CD4-positive, alpha-beta T cell treated with Interleukin-10 for 1 hour (primary cell): ENCODE results near the gene SLC12A3.

Experiments used
- DNase-seq: peaks from one replicate; pipeline ENCODE4 v3.0.0-alpha.2; 2020

SLC12A3 gene

DNA sequence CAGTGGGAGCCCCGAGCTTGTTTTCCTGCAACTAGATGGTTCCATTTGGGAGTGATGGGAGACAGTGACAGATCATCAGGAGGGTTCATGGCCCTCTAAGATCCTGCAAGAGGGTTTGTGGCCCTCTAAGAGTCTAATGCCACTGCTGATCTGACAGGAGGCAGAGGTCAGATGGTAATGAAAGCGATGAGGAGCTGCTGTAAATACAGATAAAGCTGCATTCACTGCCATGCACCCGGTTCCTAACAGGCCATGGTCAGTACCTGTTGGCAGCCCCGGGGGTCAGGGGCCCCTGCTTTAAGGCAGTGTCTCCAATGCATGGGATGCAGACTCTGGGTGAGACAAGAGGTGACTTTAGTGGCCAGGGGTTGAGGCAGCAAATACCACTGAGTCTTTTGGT lies 30.8 kb downstream of the SLC12A3 start:
- no peak for DNase-seq

DNA sequence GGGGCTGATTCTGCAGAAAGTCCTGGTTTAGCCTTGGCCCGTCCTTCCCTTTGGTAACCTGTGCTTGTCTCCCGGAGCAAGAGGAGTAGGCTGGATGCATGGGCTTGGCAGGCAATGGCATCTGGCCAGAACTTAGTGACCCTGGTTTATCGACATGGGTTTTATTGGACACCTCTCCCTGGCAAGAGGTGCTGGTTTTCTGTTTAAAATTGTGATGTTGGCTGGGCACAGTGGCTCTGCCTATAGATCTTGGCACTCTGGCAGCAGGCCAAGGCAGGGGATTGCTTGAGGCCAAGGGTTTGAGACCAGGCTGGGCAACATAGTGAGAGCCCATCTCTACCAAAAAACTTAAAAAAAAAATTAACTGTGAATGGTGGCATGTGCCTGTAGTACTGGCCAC lies 31.2 kb downstream of the SLC12A3 start:
- DNase-seq: no peak

DNA sequence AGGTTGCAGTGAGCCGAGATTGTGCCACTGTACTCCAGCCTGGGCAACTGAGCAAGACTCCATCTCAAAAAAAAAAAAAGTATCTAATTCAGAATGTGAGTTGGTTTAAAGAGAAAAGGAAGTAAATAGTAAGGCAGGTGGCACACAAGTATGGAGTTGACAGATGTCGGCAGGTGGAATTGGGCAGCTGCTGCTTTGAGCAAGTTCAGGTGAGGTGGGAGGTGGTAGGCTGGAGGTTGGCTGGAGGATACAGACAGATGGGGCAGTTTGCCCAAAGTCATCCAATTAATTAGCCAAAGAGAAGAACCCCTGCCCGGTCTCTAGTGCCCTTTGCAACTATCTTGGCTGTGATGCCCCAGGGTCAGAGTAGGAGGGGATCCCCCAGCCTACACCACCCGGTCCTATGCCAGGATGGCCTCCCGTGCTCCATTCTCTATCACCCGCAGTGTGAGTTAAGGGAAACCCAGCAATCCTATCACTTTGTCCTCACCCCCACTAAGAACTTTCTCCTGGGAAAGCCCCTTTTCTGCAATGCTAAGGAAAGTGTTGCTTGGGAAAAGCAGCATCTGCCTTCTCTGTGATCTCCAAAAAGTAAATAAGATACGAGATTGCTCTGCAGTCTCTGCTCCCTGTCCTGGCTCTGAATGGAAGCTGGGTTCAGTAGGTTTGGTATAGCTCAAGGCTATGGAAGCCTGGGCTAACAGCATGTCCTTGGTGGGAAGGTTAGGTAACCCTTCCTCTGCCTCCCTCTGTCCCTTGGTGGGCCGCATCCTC lies 32.2 kb downstream of the SLC12A3 start:
- DNase-seq: no peak

DNA sequence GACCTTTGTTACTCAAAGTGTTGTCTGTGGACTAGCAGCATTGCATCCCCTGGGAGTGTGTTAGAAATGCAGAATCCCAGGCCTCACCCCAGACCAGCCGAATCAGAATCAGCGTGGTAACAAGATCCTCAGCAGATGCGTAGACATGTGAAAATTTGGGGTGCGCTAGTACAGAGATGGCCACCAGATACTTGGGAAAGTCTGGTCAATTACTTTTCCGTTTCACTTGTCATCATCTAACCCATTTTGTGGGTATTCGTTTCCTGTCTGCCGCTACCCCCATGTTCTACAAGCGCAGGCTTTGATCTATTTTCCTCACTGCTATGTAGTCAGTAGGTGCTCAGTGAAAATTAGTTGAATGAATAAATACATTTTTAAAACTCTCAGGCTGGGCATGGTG lies 33.8 kb downstream of the SLC12A3 start:
- DNase-seq: peak; percentile 20

DNA sequence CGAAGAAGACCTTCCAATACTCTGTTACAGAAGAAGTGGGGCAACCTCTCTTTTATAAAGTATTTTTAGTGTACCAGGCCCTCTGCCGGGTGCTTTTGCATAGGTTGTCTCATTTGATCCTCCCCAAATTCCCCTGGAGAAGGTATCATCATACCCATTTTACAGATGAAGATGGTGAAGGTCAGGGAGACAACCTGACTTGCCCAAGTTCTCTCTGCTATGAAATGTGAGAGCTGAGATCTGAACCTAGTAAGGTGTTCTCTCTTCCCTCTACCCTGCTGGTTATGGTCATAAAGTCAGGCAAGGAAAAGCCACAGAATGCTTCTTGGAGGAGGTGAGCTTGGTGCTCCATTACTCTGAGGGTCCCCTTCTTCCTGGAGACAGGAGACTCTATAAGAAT lies 38.9 kb downstream of the SLC12A3 start:
- no peak for DNase-seq

DNA sequence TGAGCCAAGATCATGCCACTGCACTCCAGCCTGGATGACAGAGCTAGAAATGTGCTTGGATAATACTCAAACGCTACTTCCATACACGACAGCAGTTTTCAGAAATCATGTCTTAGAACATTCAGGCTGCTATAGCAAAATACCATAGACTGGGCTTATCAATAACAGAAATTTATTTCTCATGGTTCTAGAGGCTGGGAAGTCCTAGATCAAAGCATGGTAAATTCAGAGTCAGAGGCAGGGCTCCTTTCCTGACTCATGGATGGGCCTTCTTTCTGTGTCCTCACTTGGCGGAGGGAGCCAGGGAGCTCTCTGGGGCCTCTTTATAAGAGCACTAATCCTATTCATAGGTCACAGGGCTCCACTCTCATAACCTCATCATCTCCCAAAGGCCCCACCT lies 42.4 kb downstream of the SLC12A3 start:
- no peak for DNase-seq

DNA sequence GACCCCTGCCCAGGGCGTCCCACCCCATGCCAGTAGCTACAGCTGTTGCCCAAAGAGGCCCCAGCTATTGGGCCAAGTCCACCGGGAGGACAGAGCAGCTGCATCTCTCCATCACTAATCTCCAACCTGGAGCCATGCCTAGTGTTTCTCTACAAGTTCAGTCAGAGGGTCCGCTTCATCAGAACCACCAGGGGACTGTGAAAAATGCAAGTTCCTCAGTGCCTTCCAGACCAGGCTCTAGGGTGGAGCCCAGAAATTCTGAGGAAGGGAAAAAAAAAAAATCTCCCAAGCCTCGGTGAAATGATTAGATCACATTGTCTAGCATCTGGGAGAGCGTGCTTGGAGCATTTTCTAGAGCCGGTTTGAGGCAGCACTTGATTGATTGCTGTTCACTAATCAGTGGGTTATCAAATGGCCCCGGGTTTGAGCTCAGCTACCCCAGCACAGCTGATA lies 44.5 kb downstream of the SLC12A3 start:
- no peak for DNase-seq

DNA sequence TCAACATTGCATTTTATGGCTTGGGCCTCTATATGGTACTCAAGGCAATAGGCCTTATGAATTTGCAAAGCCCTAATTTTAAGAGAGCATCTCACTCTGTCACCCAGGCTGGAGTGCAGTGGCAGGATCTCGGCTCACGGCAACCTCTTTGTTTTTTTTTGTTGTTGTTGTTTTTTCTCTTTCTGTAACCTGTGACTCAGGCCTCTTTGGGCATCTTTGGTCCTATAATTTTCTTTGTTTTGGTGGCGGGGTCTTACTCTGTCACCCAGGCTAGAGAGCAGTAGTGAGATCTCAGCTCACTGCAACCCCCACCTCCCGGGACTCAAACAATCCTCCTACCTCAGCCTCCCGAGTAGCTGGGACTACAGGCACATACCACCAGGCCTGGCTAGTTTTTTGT lies 45.1 kb downstream of the SLC12A3 start:
- DNase-seq: no peak

DNA sequence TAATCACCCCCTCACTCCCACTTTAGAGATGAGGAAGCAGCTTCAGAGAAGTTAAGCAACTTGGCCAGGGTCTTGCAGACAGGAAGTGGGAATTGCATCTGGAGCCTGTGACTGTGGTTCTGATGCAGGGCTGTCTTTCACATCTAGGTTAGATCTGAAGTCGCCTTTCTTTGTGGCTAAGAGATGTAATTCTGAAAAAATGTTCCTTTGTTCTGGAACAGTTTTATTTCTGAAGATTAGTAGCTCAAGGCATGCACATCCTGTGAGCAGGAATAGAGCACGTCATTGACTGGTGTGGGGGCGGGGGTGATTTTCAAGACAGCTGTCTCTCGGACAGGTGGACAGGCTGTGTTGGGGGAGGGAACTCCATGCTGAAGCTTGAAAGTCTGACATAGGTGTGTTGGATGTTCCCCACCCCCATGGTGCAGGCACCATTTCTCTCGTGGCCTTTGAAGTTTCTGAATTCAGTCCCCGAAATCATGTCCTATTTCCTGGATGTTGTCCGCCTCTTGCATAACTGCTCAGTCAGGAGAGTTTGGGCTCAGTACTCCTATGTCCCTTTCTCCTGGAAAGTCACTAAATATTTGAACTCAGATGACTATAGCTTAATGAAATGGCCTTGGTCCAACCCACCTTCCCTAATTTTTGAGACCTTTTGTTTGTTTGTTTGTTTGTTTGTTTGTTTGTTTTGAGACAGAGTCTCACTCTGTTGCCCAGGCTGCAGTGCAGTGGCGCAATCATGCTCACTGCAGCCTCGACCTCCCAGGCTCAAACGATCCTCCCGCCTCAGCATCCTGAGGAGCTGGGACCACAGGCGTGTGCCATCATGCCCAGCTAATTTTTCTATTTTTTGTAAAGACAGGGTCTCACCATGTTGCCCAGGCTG lies 45.9 kb downstream of the SLC12A3 start:
- no peak for DNase-seq

DNA sequence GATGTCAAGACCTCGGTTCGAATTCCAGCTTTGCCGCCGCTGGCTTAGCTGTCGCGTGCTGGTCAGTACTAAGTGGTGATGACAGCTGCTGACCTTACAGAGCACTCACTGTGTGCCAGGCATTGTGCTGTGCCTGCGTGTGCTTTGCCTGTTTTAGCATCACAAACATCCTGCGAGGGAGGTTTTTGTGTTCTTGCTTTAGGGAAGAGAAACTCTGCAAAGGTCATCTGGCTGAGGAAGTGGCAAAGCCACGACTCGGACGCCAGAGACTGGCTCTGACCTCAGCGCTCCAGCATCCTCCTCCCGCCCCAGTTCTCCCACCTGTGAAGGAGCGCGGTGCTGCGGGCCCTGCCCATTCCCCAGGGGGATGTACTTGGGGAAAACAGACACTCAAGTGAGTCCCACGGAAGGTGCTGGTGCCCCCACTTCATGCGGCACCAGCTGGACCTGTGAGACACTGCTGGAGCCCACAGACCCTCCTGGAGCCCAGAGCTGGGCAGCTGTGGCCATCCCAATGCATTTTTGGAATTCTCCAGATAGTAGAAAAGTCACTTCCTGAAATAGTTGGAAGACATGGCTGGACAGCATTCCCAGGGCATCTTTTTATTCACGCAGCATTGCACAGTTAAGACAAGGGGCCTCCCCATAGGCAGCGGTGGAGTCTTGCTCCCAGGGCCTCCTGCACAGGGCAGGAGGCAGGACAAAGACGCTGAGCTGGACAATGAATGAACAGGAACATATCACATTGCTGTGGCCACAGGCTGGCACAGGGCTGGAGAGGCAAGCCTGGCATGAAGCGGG lies 47.0 kb downstream of the SLC12A3 start:
- DNase-seq: no peak

DNA sequence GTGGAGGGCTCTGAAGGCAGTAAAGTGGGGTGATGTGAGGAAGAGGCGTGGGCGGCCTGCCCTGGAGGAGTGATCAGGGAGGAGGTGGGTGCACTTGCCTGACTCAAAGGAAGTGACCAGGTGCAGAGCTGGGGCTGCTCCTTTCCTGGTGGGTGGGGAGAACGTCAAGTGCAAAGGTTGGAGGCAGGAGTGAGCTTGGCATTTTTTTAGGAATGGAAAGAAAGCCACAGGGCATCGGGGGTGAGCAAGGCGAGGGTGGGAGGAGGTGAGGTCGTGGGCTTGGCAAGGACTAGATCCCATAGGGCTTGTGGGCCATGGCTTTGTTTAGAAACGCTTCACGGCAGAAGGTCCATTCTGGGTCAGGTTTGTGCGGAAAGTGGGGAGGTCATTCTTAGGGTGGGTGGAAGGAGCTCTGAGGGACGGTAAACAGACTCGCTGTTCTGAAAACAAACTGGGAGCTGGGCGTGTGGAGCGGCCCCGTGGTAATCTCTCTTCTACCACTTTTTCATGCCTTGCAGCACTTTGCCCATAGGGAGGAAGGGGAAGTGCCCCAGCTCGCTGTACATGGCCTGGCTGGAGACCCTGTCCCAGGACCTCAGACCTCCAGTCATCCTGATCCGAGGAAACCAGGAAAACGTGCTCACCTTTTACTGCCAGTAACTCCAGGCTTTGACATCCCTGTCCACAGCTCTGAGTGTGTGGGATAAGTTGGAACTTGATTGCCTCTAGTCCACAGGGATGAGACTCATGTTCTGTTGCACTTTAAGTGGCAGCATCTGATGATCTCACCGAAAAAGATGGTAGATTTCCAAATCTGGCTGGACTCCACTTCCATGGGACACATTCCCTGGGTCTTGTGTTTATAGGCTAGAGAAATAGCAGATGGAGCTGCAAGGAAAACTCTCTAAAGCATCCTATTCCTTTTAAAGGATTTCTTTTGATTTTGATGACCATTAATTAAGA lies 48.0 kb downstream of the SLC12A3 start:
- DNase-seq: no peak

DNA sequence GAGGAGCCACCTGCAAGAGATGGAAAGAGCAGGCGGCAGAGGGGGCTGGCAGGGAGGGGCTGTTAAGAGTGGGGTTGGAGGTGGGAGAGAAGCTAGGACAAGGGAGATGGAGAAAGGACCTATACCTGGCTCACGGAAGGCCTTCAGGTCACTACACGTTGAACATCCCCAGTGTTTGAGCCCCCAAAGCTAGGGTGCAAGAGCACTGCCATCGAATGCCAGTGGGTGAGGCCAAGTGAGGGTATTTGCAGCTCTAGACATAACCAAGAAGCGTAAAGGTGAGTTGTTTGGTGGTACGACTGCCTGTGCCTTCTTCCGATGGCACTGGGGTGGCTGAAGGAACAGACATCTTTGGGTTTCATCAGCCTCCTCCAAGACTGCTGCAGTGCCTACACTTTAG lies 49.9 kb downstream of the SLC12A3 start:
- no peak for DNase-seq

DNA sequence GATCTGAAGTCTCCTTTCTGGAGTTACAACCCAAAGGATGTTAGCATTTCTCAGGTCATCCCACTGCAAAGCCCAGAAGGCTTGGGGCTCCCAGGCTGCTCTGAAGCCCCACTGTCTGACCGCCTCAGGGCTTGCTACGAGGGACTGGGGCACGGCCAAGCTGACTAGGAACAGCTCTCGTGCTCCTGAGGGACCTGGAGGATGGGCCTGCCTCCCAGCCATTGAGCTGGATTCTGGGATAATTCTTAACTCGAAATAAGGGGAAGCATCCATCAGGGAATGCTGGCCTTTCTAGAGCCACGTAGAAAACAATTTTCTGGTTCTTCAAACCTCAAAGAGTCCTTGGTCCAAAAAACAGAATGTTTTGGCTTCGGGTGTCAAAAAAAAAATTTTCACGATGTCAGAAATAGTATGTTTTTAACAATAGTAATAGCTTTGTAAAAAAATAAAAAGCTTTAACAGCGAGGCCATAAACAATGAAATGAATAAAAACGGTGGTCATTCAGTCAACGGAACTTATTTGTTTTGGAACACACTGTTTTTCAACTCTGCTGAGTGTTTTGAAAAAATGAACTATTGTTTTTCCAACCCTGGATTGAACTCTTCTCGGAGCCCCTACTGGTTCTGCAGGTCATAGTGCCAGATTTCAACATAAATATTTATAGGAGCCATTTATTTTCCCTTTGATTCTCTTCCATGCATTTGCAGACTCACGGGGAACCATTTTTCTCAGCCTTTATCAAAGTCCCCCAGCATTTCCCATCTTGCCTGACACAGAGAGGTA lies 50.5 kb downstream of the SLC12A3 start:
- no peak for DNase-seq

DNA sequence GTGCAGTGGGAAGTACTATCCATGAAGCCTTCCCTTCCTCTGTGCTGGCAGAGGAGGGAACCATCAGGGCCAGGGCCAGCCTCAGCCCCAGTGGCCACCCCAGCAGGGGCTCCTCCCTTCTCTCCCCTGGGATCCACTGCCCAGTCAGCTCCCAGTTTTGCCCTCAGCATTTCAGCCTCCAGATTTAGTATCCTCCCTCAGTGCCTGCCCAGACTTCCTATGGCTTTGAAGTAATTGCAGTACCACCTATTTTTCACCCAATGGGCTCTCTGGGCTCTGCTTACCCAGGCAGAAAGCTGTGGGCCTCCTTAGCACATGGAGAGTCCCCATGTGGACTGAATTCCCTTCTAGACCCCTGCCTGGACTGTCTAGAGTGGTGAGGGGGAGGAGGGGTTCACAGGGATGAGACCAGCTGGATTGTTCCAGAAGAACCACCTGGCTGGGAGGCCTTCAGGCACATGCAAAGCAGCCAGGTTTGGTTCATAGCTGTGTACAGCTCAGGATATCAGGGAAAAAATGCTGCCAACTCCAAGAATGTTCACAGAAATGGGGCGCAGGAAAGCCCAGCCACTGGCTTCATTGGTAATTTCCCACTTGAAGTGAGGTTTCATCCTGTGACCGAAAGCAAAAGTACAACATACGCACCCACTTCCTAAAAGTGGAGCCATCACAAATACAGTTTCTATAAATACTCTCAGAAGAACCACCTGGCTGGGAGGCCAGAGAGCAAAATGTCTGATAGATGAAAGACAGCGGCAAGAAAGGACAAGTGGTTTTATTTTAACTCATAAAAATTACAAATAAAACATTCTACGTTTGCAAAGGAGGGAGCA lies 51.8 kb downstream of the SLC12A3 start:
- peak; percentile 61 for DNase-seq

DNA sequence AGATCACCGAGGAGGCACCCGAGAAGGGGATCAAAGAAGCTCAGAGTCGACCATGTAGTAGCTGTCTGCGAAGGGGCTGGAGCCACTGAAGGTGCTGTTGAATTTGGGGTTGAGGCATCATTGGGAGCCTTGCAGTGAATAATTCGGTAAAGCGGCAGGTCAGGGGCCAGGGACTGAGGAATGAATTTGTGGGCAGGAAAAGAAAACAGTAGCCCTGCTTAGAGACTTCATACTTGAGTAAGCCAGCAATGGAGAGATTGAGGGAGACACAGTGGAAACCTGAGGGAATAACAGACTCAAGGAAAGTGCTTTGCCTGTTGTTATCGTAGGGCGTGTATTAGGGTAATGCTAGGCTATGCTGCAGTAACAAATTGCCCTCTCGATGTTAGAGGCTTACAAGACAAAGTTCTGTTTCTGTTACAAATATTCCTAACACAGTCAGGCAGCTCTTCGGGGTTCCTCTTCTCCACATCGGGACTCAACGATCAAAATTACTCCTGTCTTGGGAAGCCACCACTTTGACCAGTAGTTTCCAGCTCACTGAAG lies 53.5 kb downstream of the SLC12A3 start:
- DNase-seq: no peak

DNA sequence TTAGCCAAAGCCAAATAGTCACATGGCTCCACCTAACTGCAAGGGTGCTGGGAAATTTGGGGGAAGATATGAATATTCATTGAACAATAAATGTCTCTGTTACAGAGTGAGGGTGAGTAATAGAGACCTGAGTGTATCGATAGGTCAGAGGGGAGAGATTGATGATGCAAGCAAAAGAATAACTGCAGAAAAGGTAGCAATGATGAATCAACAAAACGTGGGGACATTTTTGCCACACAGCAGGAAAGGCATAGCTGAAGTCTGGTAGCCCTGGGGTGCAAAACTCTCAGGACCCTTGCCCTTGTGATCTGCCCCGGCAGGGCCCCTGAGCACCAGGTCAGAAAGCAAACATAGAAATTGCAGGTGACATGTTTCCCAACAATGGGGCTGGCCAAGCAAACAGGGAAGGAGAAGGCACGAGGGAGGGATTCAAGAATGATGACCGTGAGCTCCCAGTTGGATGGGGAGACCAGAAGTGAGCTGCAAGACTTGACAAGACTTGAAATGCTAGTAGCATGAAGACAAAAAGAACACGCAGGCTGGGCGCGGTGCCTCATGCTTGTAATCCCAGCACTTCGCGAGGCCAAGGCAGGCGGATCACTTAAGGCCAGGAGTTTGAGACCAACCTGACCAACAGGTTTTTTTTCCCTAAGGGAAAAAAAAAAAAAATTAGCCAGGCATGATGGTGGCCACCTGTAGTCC lies 54.2 kb downstream of the SLC12A3 start:
- DNase-seq: no peak

DNA sequence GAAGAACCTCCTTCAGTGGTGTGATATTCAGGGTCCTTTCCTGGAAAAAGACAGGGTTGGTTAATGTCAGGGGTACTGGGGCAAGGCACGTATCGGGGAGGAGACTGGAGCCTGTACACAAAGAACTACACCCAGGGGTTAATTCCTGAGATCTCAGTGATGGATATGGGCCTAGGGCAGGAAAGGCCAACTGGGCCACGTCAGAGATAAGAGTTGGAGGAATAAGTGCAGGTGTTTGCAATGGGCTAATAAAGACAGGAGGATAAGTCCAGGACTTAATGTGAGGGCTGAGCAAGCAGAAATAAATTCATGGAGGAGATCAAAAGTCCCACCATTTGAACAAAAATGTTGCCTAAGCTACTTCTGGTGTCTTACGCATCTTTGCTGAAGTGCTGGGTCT lies 56.6 kb downstream of the SLC12A3 start:
- DNase-seq: no peak

DNA sequence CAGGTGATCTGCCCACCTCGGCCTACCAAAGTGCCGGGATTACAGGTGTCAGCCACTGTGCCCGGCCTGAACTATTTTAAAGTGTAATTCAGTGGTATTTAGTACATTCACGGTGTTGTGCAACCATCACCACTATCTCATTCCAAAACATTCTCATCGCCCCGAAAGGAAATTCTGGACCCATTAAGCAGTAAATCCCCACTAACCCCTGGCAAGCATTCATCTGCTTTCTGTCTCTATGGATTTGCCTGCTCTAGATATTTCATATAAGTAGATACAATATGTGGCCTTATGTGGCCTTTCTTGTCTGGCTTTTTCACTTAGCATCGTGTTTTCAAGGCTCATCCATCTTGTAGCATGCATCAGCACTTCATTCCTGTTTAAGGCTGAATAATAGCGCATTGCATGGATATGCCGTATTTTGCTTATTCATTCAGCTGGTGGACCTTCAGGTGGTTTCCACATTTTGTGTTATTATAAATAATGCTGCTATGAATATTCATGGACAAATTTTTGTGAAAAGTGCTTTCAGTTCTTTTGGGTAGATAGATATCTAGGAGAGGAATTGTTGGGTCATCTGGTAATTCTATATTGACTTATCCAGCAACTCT lies 58.6 kb downstream of the SLC12A3 start:
- no peak for DNase-seq

DNA sequence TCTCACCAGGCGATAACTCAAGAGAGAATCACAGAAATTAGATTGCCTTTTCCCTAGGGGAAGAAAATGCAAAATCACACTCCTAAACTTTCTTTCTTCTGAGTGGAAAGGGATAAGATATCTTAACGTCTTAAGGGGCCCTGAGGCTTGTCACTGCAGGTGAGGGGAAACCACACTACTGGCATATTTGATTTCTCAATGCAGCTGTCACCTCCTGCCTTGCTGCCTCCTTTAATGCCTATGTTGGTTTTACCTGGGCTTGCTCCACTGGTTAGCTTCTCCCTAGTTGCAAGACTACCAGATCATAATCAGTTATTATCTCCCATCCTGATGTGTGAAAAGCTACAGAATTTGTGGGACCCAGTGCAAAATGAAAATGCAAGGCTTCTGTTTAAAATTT lies 62.5 kb downstream of the SLC12A3 start:
- DNase-seq: no peak
